Thoracic aorta (tissue), 2 donors: Measurements from ENCODE around the gene SLC35A4. TPM values are rescaled to one million over a fixed set of nuclear protein-coding genes. Genes with fewer than 3 reads are reported as not detected.
A peak's percentile ranks its signal among the peaks of the same experiment; 100 is the strongest.
"Not testable (repeated sequence)": the region's sequence is repeated elsewhere in the genome, so short reads cannot be mapped to it uniquely, and the experiment has no call there.

Source experiments
- ATAC-seq: fragments of 150-250 bp; one replicate; pipeline ENCODE4 v1.8.0; 2017; ENCODE audit warnings: low read depth; ENCODE audit not compliant: insufficient number of reproducible peaks, low FRiP score
- DNase-seq: peaks from one replicate; pipeline ENCODE4 v3.0.0-alpha.2; 2020; ENCODE audit warnings: low spot score
- H3K27ac ChIP-seq, 2 donors: fragments of 200-600 bp; sonication (generic); 1 replicate in 1 of 2; 2 replicates in 1 of 2; pipeline ENCODE4 v1.5.1; 2016; ENCODE audit warnings: mild to moderate bottlenecking in 2 of 2, moderate library complexity in 2 of 2
- H3K27me3 ChIP-seq: fragments of 200-600 bp; sonication (generic); replicated peaks from 2 replicates; pipeline ENCODE4 v1.6.0; 2016; ENCODE audit warnings: mild to moderate bottlenecking; ENCODE audit not compliant: insufficient read depth
- H3K36me3 ChIP-seq: fragments of 200-600 bp; sonication (generic); one replicate; pipeline ENCODE4 v1.5.1; 2016
- H3K4me1 ChIP-seq, 2 donors: fragments of 200-600 bp; sonication (generic); 1 replicate in 1 of 2; 2 replicates in 1 of 2; pipeline versions ENCODE4 v1.5.1 to v1.6.0; 2016; ENCODE audit warnings: low read depth in 2 of 2, mild to moderate bottlenecking in 1 of 2; ENCODE audit not compliant: control insufficient read depth in 1 of 2
- H3K4me3 ChIP-seq: fragments of 200-600 bp; sonication (generic); 2 replicates; pipeline ENCODE4 v1.5.1; 2016; ENCODE audit warnings: mild to moderate bottlenecking
- H3K9me3 ChIP-seq: fragments of 200-600 bp; sonication (generic); 2 replicates; pipeline ENCODE4 v1.5.1; 2016
- CTCF ChIP-seq: fragments of 200-600 bp; sonication (generic); IDR thresholded peaks from one replicate; pipeline ENCODE4 v1.5.1; 2019; ENCODE audit warnings: antibody characterized with exemption
- total RNA-seq, 2 donors: library from RNA; depleted of rRNA; stranded (reverse); fragments of >200 nt; gene quantifications; one replicate each; pipeline versions ENCODE4 v1.1.0 to v1.2.3, GENCODE V29; 2016

Gene SLC35A4
- total RNA-seq, 2 donors from 2014 or later, result 21.7 to 40.2 TPM

- H3K27ac ChIP-seq, result no peak overlapping the region
- peaks cover 2 to 3% of the 10 kb centered on the region in 2 donors for H3K4me1 ChIP-seq
- no peaks in the 10 kb centered on the region for H3K27me3 ChIP-seq
- no peaks in the 10 kb centered on the region for H3K9me3 ChIP-seq
- no peaks in the 10 kb centered on the region for H3K36me3 ChIP-seq
- no peak for DNase-seq
- TF ChIP-seq CTCF, result no peak
- no peak overlapping the region for H3K4me3 ChIP-seq
- ATAC-seq, result peak; percentile 44
Measured at GRCh38 chr5:140575309-140575708, 10.7 kb downstream of the SLC35A4 start.

- TF ChIP-seq CTCF, result no peak
- Histone ChIP-seq H3K4me1 (peaks cover 0 to 2% of the 10 kb centered on the region in 2 donors), H3K27ac (peak overlapping the region in 1 of 2 donors; percentile 39), H3K36me3 (no peaks in the 10 kb centered on the region), H3K27me3 (no peaks in the 10 kb centered on the region), H3K9me3 (no peaks in the 10 kb centered on the region), H3K4me3 (no peak overlapping the region)
- ATAC-seq (no peak), DNase-seq (no peak)
Measured at GRCh38 chr5:140576776-140577201, 12.2 kb downstream of the SLC35A4 start.

GRCh38 chr5:140579188-140579747 lies 14.6 kb downstream of the SLC35A4 start:
- H3K27me3 ChIP-seq, H3K27ac ChIP-seq, ATAC-seq, DNase-seq, H3K4me3 ChIP-seq, H3K9me3 ChIP-seq, H3K4me1 ChIP-seq, H3K36me3 ChIP-seq: not testable (repeated sequence)

GRCh38 chr5:140587495-140587894 lies 22.9 kb downstream of the SLC35A4 start:
- H3K27ac ChIP-seq, result no peak overlapping the region
- DNase-seq (no peak), ATAC-seq (no peak)
- no peaks in the 10 kb centered on the region for H3K9me3 ChIP-seq
- TF ChIP-seq CTCF, result no peak
- peaks cover 8 to 13% of the 10 kb centered on the region in 2 donors for H3K4me1 ChIP-seq
- H3K4me3 ChIP-seq, result no peak overlapping the region
- H3K36me3 ChIP-seq, result no peaks in the 10 kb centered on the region
- H3K27me3 ChIP-seq, result no peaks in the 10 kb centered on the region

GRCh38 chr5:140588311-140589070 lies 23.9 kb downstream of the SLC35A4 start:
- no peak for ATAC-seq

More at GRCh38 chr5:140588311-140589070, 23.9 kb downstream of the SLC35A4 start:
- TF ChIP-seq CTCF, result no peak
- Histone ChIP-seq H3K27me3 (no peaks in the 10 kb centered on the region), H3K36me3 (no peaks in the 10 kb centered on the region), H3K27ac (peak overlapping the region; percentile 1 to 32), H3K4me3 (no peak overlapping the region), H3K4me1 (peaks cover 8 to 13% of the 10 kb centered on the region in 2 donors), H3K9me3 (no peaks in the 10 kb centered on the region)
- no peak for DNase-seq
